Measurements from ENCODE around the gene DGKE. TPM values are rescaled to one million over a fixed set of nuclear protein-coding genes. Genes with fewer than 3 reads are reported as not detected.

Gene DGKE
- total RNA-seq, 1 experiment from 2014 or later = 19.1 TPM

DNA sequence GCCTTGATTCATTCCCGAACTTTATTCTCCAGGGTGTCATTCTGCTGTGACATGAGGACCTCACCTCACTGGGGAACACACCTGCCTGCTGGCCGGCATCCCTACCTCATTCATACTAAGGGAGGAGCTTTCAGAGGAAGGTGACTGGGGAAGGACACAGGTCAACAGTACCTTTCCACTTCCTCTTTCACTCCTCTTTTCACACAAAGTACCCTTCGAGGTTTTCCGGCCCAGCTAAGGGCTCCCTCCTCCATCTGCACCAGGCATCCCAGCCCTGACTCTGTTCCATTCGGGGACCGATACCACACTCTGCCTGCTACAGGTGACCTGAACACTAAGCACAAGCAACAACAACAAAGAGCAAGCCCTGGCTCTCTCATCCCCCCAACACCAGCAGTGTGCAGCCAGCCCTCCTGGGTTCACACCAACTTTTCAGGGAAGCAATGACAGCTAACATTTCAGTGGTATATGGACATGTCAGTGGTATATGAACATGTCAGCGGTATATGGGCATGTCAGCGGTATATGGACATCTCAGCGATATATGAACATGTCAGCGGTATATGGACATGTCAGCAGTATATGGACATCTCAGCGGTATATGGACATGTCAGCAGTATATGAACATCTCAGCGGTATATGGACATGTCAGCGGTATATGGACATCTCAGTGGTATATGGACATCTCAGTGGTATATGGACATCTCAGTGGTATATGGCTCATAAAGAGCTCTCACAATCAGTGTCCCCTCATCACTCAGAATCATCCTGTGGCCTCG, 63.9 kb downstream of the DGKE start:
- CTCF ChIA-PET = no interaction called here
- BruUV-seq (replicated peaks) = no TSS peak
- intact Hi-C loops (cut with micrococcal nuclease; ENCODE audit: unreplicated experiment) (no loop called here), in situ Hi-C loops (cut with HindIII; ENCODE audit: low pct_unique_long_range_greater_than_20kb, low sequenced_read_pairs) (no loop called here)
- ATAC-seq (no peak), DNase-seq (ENCODE audit: low read depth, low spot score) (no peak)
- Histone ChIP-seq H3K27me3 (ENCODE audit: control insufficient read depth, insufficient read depth, low read length) (no peaks in the 10 kb centered on the region), H3K27ac (ENCODE audit: low read length) (no peak overlapping the region), H3K36me3 (ENCODE audit: control insufficient read depth, insufficient read depth, low read length) (peaks cover 10% of the 10 kb centered on the region), H3K4me3 (ENCODE audit: low read depth in 2 of 2, low read length in 2 of 2) (no peak overlapping the region), H3K9me3 (ENCODE audit: control insufficient read depth, insufficient read depth, low read depth, low read length) (no peaks in the 10 kb centered on the region), H3K4me1 (ENCODE audit: control insufficient read depth, insufficient read depth, low read length) (no peaks in the 10 kb centered on the region)
- TF ChIP-seq POLR2AphosphoS5 (IDR thresholded peaks at IDR 0.05; ENCODE audit: low read depth, low read length) (no peak), TCF7L2 (IDR thresholded peaks at IDR 0.05; ENCODE audit: low read depth, low read length) (no peak), SIN3A (IDR thresholded peaks at IDR 0.05; ENCODE audit: borderline replicate concordance, insufficient read depth, low read depth, low read length) (no peak)
- TF ChIP-seq, protein P1, sequence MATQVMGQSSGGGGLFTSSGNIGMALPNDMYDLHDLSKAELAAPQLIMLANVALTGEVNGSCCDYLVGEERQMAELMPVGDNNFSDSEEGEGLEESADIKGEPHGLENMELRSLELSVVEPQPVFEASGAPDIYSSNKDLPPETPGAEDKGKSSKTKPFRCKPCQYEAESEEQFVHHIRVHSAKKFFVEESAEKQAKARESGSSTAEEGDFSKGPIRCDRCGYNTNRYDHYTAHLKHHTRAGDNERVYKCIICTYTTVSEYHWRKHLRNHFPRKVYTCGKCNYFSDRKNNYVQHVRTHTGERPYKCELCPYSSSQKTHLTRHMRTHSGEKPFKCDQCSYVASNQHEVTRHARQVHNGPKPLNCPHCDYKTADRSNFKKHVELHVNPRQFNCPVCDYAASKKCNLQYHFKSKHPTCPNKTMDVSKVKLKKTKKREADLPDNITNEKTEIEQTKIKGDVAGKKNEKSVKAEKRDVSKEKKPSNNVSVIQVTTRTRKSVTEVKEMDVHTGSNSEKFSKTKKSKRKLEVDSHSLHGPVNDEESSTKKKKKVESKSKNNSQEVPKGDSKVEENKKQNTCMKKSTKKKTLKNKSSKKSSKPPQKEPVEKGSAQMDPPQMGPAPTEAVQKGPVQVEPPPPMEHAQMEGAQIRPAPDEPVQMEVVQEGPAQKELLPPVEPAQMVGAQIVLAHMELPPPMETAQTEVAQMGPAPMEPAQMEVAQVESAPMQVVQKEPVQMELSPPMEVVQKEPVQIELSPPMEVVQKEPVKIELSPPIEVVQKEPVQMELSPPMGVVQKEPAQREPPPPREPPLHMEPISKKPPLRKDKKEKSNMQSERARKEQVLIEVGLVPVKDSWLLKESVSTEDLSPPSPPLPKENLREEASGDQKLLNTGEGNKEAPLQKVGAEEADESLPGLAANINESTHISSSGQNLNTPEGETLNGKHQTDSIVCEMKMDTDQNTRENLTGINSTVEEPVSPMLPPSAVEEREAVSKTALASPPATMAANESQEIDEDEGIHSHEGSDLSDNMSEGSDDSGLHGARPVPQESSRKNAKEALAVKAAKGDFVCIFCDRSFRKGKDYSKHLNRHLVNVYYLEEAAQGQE (IDR thresholded peaks at IDR 0.05; ENCODE audit: insufficient read depth in 1 of 2, low read depth in 2 of 2, low read length in 1 of 2) = no peak
- TF ChIP-seq, protein P2, sequence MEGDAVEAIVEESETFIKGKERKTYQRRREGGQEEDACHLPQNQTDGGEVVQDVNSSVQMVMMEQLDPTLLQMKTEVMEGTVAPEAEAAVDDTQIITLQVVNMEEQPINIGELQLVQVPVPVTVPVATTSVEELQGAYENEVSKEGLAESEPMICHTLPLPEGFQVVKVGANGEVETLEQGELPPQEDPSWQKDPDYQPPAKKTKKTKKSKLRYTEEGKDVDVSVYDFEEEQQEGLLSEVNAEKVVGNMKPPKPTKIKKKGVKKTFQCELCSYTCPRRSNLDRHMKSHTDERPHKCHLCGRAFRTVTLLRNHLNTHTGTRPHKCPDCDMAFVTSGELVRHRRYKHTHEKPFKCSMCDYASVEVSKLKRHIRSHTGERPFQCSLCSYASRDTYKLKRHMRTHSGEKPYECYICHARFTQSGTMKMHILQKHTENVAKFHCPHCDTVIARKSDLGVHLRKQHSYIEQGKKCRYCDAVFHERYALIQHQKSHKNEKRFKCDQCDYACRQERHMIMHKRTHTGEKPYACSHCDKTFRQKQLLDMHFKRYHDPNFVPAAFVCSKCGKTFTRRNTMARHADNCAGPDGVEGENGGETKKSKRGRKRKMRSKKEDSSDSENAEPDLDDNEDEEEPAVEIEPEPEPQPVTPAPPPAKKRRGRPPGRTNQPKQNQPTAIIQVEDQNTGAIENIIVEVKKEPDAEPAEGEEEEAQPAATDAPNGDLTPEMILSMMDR (IDR thresholded peaks at IDR 0.05) = no peak
- POLR2A ChIA-PET = no interaction called here

DNA sequence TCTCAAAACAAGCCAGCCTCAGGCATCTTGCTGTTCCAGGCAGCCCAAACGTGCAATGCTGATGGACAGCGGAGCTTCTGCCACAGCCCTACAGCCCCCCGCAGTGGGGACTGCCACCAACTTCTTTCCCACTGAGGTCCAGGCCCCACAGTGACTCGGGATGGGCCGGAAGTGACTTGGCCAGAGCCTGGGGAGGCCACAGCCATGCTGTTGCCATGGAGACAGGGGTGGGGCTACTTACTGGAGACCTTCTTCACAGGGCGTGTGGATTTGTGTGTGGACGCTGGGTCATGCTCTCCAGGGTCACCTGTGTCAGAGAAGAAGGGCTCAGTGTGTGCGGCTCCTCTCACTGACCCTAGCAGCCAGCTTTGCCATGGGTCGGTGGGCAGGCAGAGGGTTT, 64.9 kb downstream of the DGKE start:
- in situ Hi-C loops (cut with HindIII; ENCODE audit: low pct_unique_long_range_greater_than_20kb, low sequenced_read_pairs) = no loop called here
- Histone ChIP-seq H3K27ac (ENCODE audit: low read length) (no peak overlapping the region), H3K4me1 (ENCODE audit: control insufficient read depth, insufficient read depth, low read length) (no peaks in the 10 kb centered on the region), H3K27me3 (ENCODE audit: control insufficient read depth, insufficient read depth, low read length) (no peaks in the 10 kb centered on the region), H3K36me3 (ENCODE audit: control insufficient read depth, insufficient read depth, low read length) (peaks cover 15% of the 10 kb centered on the region), H3K4me3 (ENCODE audit: low read depth in 2 of 2, low read length in 2 of 2) (no peak overlapping the region), H3K9me3 (ENCODE audit: control insufficient read depth, insufficient read depth, low read depth, low read length) (no peaks in the 10 kb centered on the region)
- intact Hi-C loops (cut with micrococcal nuclease; ENCODE audit: unreplicated experiment) = no loop called here
- TF ChIP-seq TCF7L2 (IDR thresholded peaks at IDR 0.05; ENCODE audit: low read depth, low read length) (no peak), SIN3A (IDR thresholded peaks at IDR 0.05; ENCODE audit: borderline replicate concordance, insufficient read depth, low read depth, low read length) (no peak), POLR2AphosphoS5 (IDR thresholded peaks at IDR 0.05; ENCODE audit: low read depth, low read length) (no peak)
- TF ChIP-seq, protein P2 (IDR thresholded peaks at IDR 0.05) = no peak
- TF ChIP-seq, protein P1 (IDR thresholded peaks at IDR 0.05; ENCODE audit: insufficient read depth in 1 of 2, low read depth in 2 of 2, low read length in 1 of 2) = no peak
- TSS peak; percentile 54 for BruUV-seq (replicated peaks)
- no peak for DNase-seq (ENCODE audit: low read depth, low spot score)
- ATAC-seq = no peak
- ChIA-PET CTCF (no interaction called here), POLR2A (no interaction called here)
